Liver (tissue), 9 donors: ENCODE data around the gene WDR27. TPM values are rescaled to one million over a fixed set of nuclear protein-coding genes. Genes with fewer than 3 reads are reported as not detected.

Experiments
- DNase-seq: peaks from one replicate; pipeline ENCODE4 v3.0.0-alpha.2; 2017; ENCODE audit warnings: low spot score
- H3K27ac ChIP-seq, 2 donors: one replicate each; pipeline ENCODE4 v1.7.0; 2013; ENCODE audit warnings: inconsistent platforms in 2 of 2, low read length in 2 of 2, control low read depth in 1 of 2, low read depth in 1 of 2, mild to moderate bottlenecking in 1 of 2
- H3K27me3 ChIP-seq, 4 donors: one replicate each; pipeline versions ENCODE4 v1.6.1 to v1.7.0; 2013; ENCODE audit warnings: low read length in 3 of 4, inconsistent platforms in 1 of 4, mild to moderate bottlenecking in 1 of 4, moderate library complexity in 1 of 4; ENCODE audit not compliant: control insufficient read depth in 4 of 4, insufficient read depth in 4 of 4
- H3K36me3 ChIP-seq, 4 donors: one replicate each; pipeline versions ENCODE4 v1.6.1 to v1.7.0; 2013; ENCODE audit warnings: low read length in 3 of 4, mild to moderate bottlenecking in 3 of 4, low read depth in 1 of 4, moderate library complexity in 1 of 4; ENCODE audit not compliant: control insufficient read depth in 4 of 4, insufficient read depth in 3 of 4
- H3K4me1 ChIP-seq, 4 donors: one replicate each; pipeline versions ENCODE4 v1.6.1 to v1.7.0; 2013; ENCODE audit warnings: low read length in 3 of 4, mild to moderate bottlenecking in 3 of 4, moderate library complexity in 1 of 4; ENCODE audit not compliant: control insufficient read depth in 4 of 4, insufficient read depth in 4 of 4
- H3K4me3 ChIP-seq, 3 donors: one replicate each; pipeline versions ENCODE4 v1.6.1 to v1.7.0; 2013; ENCODE audit warnings: low read length in 3 of 3, control low read depth in 1 of 3, low read depth in 1 of 3, mild to moderate bottlenecking in 1 of 3
- H3K9ac ChIP-seq, 2 donors: one replicate each; pipeline ENCODE4 v1.7.0; 2013; ENCODE audit warnings: low read length in 2 of 2, mild to moderate bottlenecking in 2 of 2, moderate library complexity in 2 of 2, control low read depth in 1 of 2, low read depth in 1 of 2
- H3K9me3 ChIP-seq, 4 donors: one replicate each; pipeline versions ENCODE4 v1.6.1 to v1.7.0; 2013; ENCODE audit warnings: low read length in 3 of 4; ENCODE audit not compliant: control insufficient read depth in 4 of 4
- ATF3 ChIP-seq: IDR thresholded peaks from 2 replicates; pipeline ENCODE4 v1.6.1; 2016; ENCODE audit warnings: antibody characterized with exemption
- EGR1 ChIP-seq, 2 donors: IDR thresholded peaks; 2 replicates each; pipeline ENCODE4 v1.6.1; 2016 to 2018; ENCODE audit warnings: antibody characterized with exemption in 2 of 2, low read depth in 2 of 2
- FOXA1 ChIP-seq: IDR thresholded peaks from 2 replicates; pipeline ENCODE4 v1.6.1; 2016; ENCODE audit warnings: antibody characterized with exemption
- FOXA2 ChIP-seq: IDR thresholded peaks from 2 replicates; pipeline ENCODE4 v1.6.1; 2016; ENCODE audit warnings: antibody characterized with exemption
- GABPA ChIP-seq, 2 donors: IDR thresholded peaks in 1 of 2; conservative IDR thresholded peaks in 1 of 2; 2 replicates each; pipeline ENCODE4 v1.6.1; 2016; ENCODE audit warnings: antibody characterized with exemption in 2 of 2, mild to moderate bottlenecking in 1 of 2, moderate library complexity in 1 of 2
- HNF4A ChIP-seq, 2 donors: conservative IDR thresholded peaks; 2 replicates each; pipeline ENCODE4 v1.6.1; 2016; ENCODE audit warnings: antibody characterized with exemption in 2 of 2, mild to moderate bottlenecking in 2 of 2
- HNF4G ChIP-seq: IDR thresholded peaks from 2 replicates; pipeline ENCODE4 v1.6.1; 2016; ENCODE audit warnings: antibody characterized with exemption
- JUND ChIP-seq, 2 donors: IDR thresholded peaks; 2 replicates each; pipeline ENCODE4 v1.6.1; 2016; ENCODE audit warnings: antibody characterized with exemption in 2 of 2
- MAX ChIP-seq: IDR thresholded peaks from 2 replicates; pipeline ENCODE4 v1.6.1; 2016; ENCODE audit warnings: antibody characterized with exemption
- NR2F2 ChIP-seq: IDR thresholded peaks from 2 replicates; pipeline ENCODE4 v1.6.1; 2016; ENCODE audit warnings: antibody characterized with exemption
- SP1 ChIP-seq: IDR thresholded peaks from 2 replicates; pipeline ENCODE4 v1.6.1; 2018; ENCODE audit warnings: antibody characterized with exemption, mild to moderate bottlenecking
- TAF1 ChIP-seq: conservative IDR thresholded peaks from 2 replicates; pipeline ENCODE4 v1.6.1; 2016; ENCODE audit warnings: antibody characterized with exemption, mild to moderate bottlenecking
- YY1 ChIP-seq: IDR thresholded peaks from 2 replicates; pipeline ENCODE4 v1.6.1; 2016; ENCODE audit warnings: antibody characterized with exemption, mild to moderate bottlenecking
- WGBS: extraction: QIAGEN DNeasy Blood & Tissue Kit; methylation state at CpG from one replicate; pipeline ENCODE4 v1.1.7; 2013; 5-methylcytosine and 5-hydroxymethylcytosine counted together
- polyA plus RNA-seq, 2 donors: library from polyadenylated mRNA; stranded (reverse) in 1 of 2; unstranded in 1 of 2; fragments of 200-250 nt in 1 of 2; fragments of >200 nt in 1 of 2; fragmentation: Nextera tagmentation in 1 of 2; extraction: Ambion mirVana in 1 of 2; gene quantifications; one replicate each; pipeline versions ENCODE4 v1.2.1 to v1.2.3, GENCODE V29; 2013 to 2015
- total RNA-seq, 2 donors: library from RNA; depleted of rRNA; stranded (reverse); fragments of >200 nt; gene quantifications; one replicate each; pipeline ENCODE4 v1.2.3, GENCODE V29; 2014
- TF ChIP-seq, protein P1 (sequence below): IDR thresholded peaks from 2 replicates; pipeline ENCODE4 v1.6.1; 2016; ENCODE audit warnings: antibody characterized with exemption, mild to moderate bottlenecking
- TF ChIP-seq, protein P2 (sequence below): IDR thresholded peaks from 2 replicates; pipeline ENCODE4 v1.6.1; 2016; ENCODE audit warnings: antibody characterized with exemption
- TF ChIP-seq, protein P3 (sequence below): fragments of 150-350 bp; IDR thresholded peaks from 2 replicates; pipeline ENCODE4 v1.5.1; 2017; ENCODE audit warnings: improper control_type of control experiment, low read depth, low read length; ENCODE audit not compliant: missing input control
- donor health status: healthy.
- donor health status: healthy.
- donor health status: healthy.
- donor health status: healthy.
- donor health status: healthy.

Gene WDR27
- total and polyA plus RNA-seq, 4 donors, result 3.7 to 20.1 (median 7.7) TPM

- TF ChIP-seq, protein P1, sequence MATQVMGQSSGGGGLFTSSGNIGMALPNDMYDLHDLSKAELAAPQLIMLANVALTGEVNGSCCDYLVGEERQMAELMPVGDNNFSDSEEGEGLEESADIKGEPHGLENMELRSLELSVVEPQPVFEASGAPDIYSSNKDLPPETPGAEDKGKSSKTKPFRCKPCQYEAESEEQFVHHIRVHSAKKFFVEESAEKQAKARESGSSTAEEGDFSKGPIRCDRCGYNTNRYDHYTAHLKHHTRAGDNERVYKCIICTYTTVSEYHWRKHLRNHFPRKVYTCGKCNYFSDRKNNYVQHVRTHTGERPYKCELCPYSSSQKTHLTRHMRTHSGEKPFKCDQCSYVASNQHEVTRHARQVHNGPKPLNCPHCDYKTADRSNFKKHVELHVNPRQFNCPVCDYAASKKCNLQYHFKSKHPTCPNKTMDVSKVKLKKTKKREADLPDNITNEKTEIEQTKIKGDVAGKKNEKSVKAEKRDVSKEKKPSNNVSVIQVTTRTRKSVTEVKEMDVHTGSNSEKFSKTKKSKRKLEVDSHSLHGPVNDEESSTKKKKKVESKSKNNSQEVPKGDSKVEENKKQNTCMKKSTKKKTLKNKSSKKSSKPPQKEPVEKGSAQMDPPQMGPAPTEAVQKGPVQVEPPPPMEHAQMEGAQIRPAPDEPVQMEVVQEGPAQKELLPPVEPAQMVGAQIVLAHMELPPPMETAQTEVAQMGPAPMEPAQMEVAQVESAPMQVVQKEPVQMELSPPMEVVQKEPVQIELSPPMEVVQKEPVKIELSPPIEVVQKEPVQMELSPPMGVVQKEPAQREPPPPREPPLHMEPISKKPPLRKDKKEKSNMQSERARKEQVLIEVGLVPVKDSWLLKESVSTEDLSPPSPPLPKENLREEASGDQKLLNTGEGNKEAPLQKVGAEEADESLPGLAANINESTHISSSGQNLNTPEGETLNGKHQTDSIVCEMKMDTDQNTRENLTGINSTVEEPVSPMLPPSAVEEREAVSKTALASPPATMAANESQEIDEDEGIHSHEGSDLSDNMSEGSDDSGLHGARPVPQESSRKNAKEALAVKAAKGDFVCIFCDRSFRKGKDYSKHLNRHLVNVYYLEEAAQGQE, result no peak
- no peak for TF ChIP-seq NR2F2
- TF ChIP-seq SP1, result no peak
- no peak for TF ChIP-seq GABPA (IDR thresholded peaks at IDR 0.05 in 1 of 2, conservative IDR thresholded peaks at IDR 0.05 in 1 of 2)
- no peak for TF ChIP-seq FOXA2
- no peak for TF ChIP-seq MAX
- no peak for TF ChIP-seq HNF4A (conservative IDR thresholded peaks at IDR 0.05)
Measured at GRCh38 chr6:169650241-169650958, 51.4 kb downstream of the WDR27 start (continued).

DNA sequence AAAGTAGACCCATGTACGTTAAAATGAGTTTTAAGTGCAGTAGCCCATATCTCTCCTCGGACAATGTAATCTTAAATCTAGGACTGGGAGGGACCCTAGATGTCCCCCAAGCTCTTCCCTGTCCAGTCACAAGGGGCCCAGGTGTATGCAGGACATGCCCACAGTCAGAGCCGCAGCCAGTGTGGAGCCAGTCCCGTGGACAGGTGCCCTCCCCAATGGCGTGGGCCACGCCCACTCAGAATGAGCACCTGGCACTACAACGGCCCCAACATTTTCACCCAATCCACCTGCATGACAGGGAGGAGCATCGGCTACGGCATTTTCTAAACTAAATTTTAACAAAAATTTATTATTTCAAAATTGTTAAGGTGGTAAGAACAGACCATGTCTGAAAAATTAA lies 53.2 kb downstream of the WDR27 start:
- no peaks in the 10 kb centered on the region for H3K27me3 ChIP-seq
- H3K36me3 ChIP-seq, result peaks cover 0 to 2% (median 0%) of the 10 kb centered on the region in 4 donors
- TF ChIP-seq GABPA (IDR thresholded peaks at IDR 0.05 in 1 of 2, conservative IDR thresholded peaks at IDR 0.05 in 1 of 2), result no peak
- TF ChIP-seq, protein P2, sequence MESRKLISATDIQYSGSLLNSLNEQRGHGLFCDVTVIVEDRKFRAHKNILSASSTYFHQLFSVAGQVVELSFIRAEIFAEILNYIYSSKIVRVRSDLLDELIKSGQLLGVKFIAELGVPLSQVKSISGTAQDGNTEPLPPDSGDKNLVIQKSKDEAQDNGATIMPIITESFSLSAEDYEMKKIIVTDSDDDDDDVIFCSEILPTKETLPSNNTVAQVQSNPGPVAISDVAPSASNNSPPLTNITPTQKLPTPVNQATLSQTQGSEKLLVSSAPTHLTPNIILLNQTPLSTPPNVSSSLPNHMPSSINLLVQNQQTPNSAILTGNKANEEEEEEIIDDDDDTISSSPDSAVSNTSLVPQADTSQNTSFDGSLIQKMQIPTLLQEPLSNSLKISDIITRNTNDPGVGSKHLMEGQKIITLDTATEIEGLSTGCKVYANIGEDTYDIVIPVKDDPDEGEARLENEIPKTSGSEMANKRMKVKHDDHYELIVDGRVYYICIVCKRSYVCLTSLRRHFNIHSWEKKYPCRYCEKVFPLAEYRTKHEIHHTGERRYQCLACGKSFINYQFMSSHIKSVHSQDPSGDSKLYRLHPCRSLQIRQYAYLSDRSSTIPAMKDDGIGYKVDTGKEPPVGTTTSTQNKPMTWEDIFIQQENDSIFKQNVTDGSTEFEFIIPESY, result no peak
- no peak for TF ChIP-seq SP1
- TF ChIP-seq JUND (IDR thresholded peaks at IDR 0.05), result no peak
- TF ChIP-seq, protein P3, sequence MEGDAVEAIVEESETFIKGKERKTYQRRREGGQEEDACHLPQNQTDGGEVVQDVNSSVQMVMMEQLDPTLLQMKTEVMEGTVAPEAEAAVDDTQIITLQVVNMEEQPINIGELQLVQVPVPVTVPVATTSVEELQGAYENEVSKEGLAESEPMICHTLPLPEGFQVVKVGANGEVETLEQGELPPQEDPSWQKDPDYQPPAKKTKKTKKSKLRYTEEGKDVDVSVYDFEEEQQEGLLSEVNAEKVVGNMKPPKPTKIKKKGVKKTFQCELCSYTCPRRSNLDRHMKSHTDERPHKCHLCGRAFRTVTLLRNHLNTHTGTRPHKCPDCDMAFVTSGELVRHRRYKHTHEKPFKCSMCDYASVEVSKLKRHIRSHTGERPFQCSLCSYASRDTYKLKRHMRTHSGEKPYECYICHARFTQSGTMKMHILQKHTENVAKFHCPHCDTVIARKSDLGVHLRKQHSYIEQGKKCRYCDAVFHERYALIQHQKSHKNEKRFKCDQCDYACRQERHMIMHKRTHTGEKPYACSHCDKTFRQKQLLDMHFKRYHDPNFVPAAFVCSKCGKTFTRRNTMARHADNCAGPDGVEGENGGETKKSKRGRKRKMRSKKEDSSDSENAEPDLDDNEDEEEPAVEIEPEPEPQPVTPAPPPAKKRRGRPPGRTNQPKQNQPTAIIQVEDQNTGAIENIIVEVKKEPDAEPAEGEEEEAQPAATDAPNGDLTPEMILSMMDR, result no peak
- no peak for TF ChIP-seq EGR1 (IDR thresholded peaks at IDR 0.05; ENCODE audit: low read depth in 2 of 2)
- no peak for TF ChIP-seq ATF3
- TF ChIP-seq HNF4G, result no peak
- TF ChIP-seq TAF1, result no peak
- no peak for TF ChIP-seq NR2F2
- TF ChIP-seq YY1, result no peak
- TF ChIP-seq, protein P1, result no peak
- no peak for TF ChIP-seq FOXA2
- no peak for TF ChIP-seq FOXA1
- no peaks in the 10 kb centered on the region for H3K9me3 ChIP-seq
- no peak overlapping the region for H3K27ac ChIP-seq
- H3K9ac ChIP-seq, result no peak overlapping the region
- WGBS, result 93% methylated on average over 9 of the region's 9 CpGs
- H3K4me1 ChIP-seq, result no peaks in the 10 kb centered on the region
- DNase-seq, result no peak
- H3K4me3 ChIP-seq, result no peak overlapping the region
